HG03159 (cell line): ENCODE data around the gene DCTN2.

Source experiments
- ATAC-seq: cut with Tn5 transposase; IDR thresholded peaks from one replicate; pipeline ENCODE4 v1.9.1; 2021; ENCODE audit warnings: mild to moderate bottlenecking, moderate library complexity; ENCODE audit not compliant: unreplicated experiment

Gene DCTN2

DNA sequence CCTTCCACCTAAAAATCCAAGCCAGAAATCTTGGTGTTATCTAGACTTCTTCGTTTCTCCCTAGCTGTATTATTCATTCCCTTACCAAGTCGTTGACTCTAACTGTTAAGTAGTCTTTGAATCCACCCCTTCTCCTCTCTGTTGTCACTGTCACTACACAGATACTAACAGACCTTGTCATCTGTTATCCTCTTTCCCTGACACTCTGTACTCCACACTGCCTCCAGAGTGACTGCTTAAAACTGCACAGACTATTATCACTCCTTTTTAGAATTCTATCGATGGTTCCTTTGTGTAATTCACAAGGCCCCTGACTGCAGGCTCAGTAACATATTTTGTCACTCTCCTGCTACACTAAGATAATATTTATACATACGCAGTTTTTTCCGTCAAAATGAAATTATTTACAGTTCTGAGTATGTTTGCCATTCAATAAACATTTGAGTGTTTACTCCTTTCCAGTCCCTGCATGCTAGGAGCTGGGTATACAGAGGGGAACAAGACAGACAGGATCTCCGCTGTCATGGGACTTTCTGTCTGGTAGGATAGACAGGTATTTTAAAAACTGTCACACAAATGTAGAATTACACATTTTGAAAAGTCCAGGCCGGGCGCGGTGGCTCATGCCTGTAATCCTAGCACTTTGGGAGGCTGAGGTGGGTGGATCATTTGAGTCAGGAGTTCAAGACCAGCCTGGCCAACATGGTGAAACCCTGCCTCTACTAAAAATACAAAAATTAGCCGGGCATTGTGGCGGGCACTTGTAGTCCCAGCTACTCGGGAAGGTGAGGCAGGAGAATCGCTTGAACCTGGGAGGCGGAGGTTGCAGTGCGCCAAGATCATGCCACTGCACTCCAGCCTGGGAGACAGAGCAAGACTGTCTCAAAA, 55.4 kb downstream of the DCTN2 start:
- ATAC-seq, result no peak

GRCh38 chr12:57490126-57490525, 56.9 kb downstream of the DCTN2 start:
- no peak for ATAC-seq

- no peak for ATAC-seq
Observed at GRCh38 chr12:57489157-57489641, 57.8 kb downstream of the DCTN2 start.

- ATAC-seq, result no peak
Observed at GRCh38 chr12:57488402-57489156, 58.4 kb downstream of the DCTN2 start.

DNA sequence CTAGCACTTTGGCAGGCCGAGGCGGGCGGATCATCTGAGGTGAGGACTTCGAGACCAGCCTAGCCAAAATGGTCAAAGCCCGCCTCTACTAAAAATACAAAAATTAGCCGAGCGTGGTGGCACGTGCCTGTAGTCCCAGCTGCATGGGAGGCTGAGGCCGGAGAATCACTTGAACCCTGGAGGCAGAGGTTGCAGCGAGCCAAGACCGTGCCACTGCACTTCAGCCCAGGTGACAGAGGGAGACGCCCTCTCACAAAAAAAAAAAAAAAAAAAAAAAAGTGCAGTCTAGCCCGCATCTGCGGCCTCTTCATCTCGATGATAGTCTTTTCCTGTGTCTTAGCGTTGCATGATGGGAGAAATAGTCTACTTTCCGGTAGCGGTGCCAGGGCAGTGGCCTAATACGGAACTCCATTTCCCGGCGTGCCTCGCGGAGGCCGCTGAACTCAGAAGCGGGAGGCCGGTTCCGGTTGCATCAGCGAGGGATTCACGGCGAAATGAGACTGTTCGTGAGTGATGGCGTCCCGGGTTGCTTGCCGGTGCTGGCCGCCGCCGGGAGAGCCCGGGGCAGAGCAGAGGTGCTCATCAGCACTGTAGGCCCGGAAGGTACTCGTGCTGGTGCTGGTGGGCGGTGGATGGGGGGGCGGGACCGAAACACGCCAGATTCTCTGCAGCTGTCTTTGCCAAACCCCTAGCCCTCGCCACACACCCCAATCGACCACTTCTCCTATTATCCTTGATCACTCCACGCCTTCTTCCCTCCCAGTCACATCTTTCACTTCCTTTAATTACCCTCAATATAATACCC, 59.2 kb downstream of the DCTN2 start, which contains the start of gene MARS1:
TSS of gene MARS1 (plus strand) at position 472 of the 805 bp plus-strand sequence. CDS start at position 495, 23 bp downstream.
- peak; percentile 96 for ATAC-seq

GRCh38 chr12:57487055-57487596, 59.9 kb downstream of the DCTN2 start:
- no peak for ATAC-seq

- ATAC-seq, result no peak
Observed at GRCh38 chr12:57485695-57486094, 61.3 kb downstream of the DCTN2 start.

- ATAC-seq, result no peak
Observed at GRCh38 chr12:57483466-57483865, 63.5 kb downstream of the DCTN2 start.

- ATAC-seq, result no peak
Observed at GRCh38 chr12:57481671-57482070, 65.3 kb downstream of the DCTN2 start.
